ENCODE results near the gene PDE7B.

Gene PDE7B

GRCh38 chr6:136036071-136036380 is 184.5 kb downstream of the PDE7B start:
- Histone ChIP-seq H3K27ac (ENCODE audit: low read length) (no peak overlapping the region), H3K4me3 (ENCODE audit: low read depth in 1 of 2, low read length in 2 of 2) (no peak overlapping the region), H3K27me3 (ENCODE audit: low read depth, low read length) (no peaks in the 10 kb centered on the region), H3K4me1 (ENCODE audit: control insufficient read depth in 1 of 2, insufficient read depth in 2 of 2, low read length in 2 of 2) (peaks cover 0 to 10% of the 10 kb centered on the region in 2 donors), H3K36me3 (ENCODE audit: control insufficient read depth in 1 of 2, insufficient read depth in 2 of 2, low read length in 2 of 2) (no peaks in the 10 kb centered on the region), H3K9me3 (ENCODE audit: control insufficient read depth in 1 of 2, low read length in 2 of 2) (no peaks in the 10 kb centered on the region)

- Histone ChIP-seq H3K9me3 (ENCODE audit: control insufficient read depth in 1 of 2, low read length in 2 of 2) (no peaks in the 10 kb centered on the region), H3K27me3 (ENCODE audit: low read depth, low read length) (no peaks in the 10 kb centered on the region), H3K27ac (ENCODE audit: low read length) (peak overlapping the region; percentile 62), H3K4me1 (ENCODE audit: control insufficient read depth in 1 of 2, insufficient read depth in 2 of 2, low read length in 2 of 2) (peaks cover 0 to 10% of the 10 kb centered on the region in 2 donors), H3K4me3 (ENCODE audit: low read depth in 1 of 2, low read length in 2 of 2) (no peak overlapping the region), H3K36me3 (ENCODE audit: control insufficient read depth in 1 of 2, insufficient read depth in 2 of 2, low read length in 2 of 2) (no peaks in the 10 kb centered on the region)
Measured at GRCh38 chr6:136036601-136037000, 185.1 kb downstream of the PDE7B start.

- Histone ChIP-seq H3K9me3 (ENCODE audit: control insufficient read depth in 1 of 2, low read length in 2 of 2) (no peaks in the 10 kb centered on the region), H3K27me3 (ENCODE audit: low read depth, low read length) (no peaks in the 10 kb centered on the region), H3K27ac (ENCODE audit: low read length) (peak overlapping the region; percentile 62), H3K4me1 (ENCODE audit: control insufficient read depth in 1 of 2, insufficient read depth in 2 of 2, low read length in 2 of 2) (peaks cover 0 to 10% of the 10 kb centered on the region in 2 donors), H3K4me3 (ENCODE audit: low read depth in 1 of 2, low read length in 2 of 2) (peak overlapping the region; percentile 38 to 43), H3K36me3 (ENCODE audit: control insufficient read depth in 1 of 2, insufficient read depth in 2 of 2, low read length in 2 of 2) (no peaks in the 10 kb centered on the region)
Measured at GRCh38 chr6:136037242-136037875, 185.9 kb downstream of the PDE7B start.

- Histone ChIP-seq H3K9me3 (ENCODE audit: control insufficient read depth in 1 of 2, low read length in 2 of 2) (no peaks in the 10 kb centered on the region), H3K27me3 (ENCODE audit: low read depth, low read length) (no peaks in the 10 kb centered on the region), H3K4me3 (ENCODE audit: low read depth in 1 of 2, low read length in 2 of 2) (peak overlapping the region; percentile 43 to 44), H3K36me3 (ENCODE audit: control insufficient read depth in 1 of 2, insufficient read depth in 2 of 2, low read length in 2 of 2) (no peaks in the 10 kb centered on the region), H3K27ac (ENCODE audit: low read length) (peak overlapping the region; percentile 62), H3K4me1 (ENCODE audit: control insufficient read depth in 1 of 2, insufficient read depth in 2 of 2, low read length in 2 of 2) (peaks cover 0 to 10% of the 10 kb centered on the region in 2 donors)
Measured at GRCh38 chr6:136037876-136038460, 186.5 kb downstream of the PDE7B start.

- H3K4me3 ChIP-seq (ENCODE audit: low read depth in 1 of 2, low read length in 2 of 2): peak overlapping the region; percentile 43 to 44
- peak overlapping the region; percentile 15 for H3K27ac ChIP-seq (ENCODE audit: low read length)
Measured at GRCh38 chr6:136038531-136038930, 187.0 kb downstream of the PDE7B start.

GRCh38 chr6:136039185-136039584 is 187.7 kb downstream of the PDE7B start:
- Histone ChIP-seq H3K4me1 (ENCODE audit: control insufficient read depth in 1 of 2, insufficient read depth in 2 of 2, low read length in 2 of 2) (peaks cover 0 to 10% of the 10 kb centered on the region in 2 donors), H3K4me3 (ENCODE audit: low read depth in 1 of 2, low read length in 2 of 2) (peak overlapping the region; percentile 43 to 44), H3K27ac (ENCODE audit: low read length) (peak overlapping the region; percentile 35), H3K9me3 (ENCODE audit: control insufficient read depth in 1 of 2, low read length in 2 of 2) (no peaks in the 10 kb centered on the region), H3K27me3 (ENCODE audit: low read depth, low read length) (no peaks in the 10 kb centered on the region), H3K36me3 (ENCODE audit: control insufficient read depth in 1 of 2, insufficient read depth in 2 of 2, low read length in 2 of 2) (no peaks in the 10 kb centered on the region)

More at GRCh38 chr6:136038531-136038930, 187.0 kb downstream of the PDE7B start:
- Histone ChIP-seq H3K9me3 (ENCODE audit: control insufficient read depth in 1 of 2, low read length in 2 of 2) (no peaks in the 10 kb centered on the region), H3K4me1 (ENCODE audit: control insufficient read depth in 1 of 2, insufficient read depth in 2 of 2, low read length in 2 of 2) (peaks cover 0 to 10% of the 10 kb centered on the region in 2 donors), H3K27me3 (ENCODE audit: low read depth, low read length) (no peaks in the 10 kb centered on the region), H3K36me3 (ENCODE audit: control insufficient read depth in 1 of 2, insufficient read depth in 2 of 2, low read length in 2 of 2) (no peaks in the 10 kb centered on the region)

GRCh38 chr6:136050475-136050874 is 199.0 kb downstream of the PDE7B start:
- Histone ChIP-seq H3K27me3 (ENCODE audit: low read depth, low read length) (no peaks in the 10 kb centered on the region), H3K27ac (ENCODE audit: low read length) (peak overlapping the region; percentile 47), H3K36me3 (ENCODE audit: control insufficient read depth in 1 of 2, insufficient read depth in 2 of 2, low read length in 2 of 2) (no peaks in the 10 kb centered on the region), H3K4me3 (ENCODE audit: low read depth in 1 of 2, low read length in 2 of 2) (no peak overlapping the region), H3K4me1 (ENCODE audit: control insufficient read depth in 1 of 2, insufficient read depth in 2 of 2, low read length in 2 of 2) (peaks cover 0 to 12% of the 10 kb centered on the region in 2 donors), H3K9me3 (ENCODE audit: control insufficient read depth in 1 of 2, low read length in 2 of 2) (no peaks in the 10 kb centered on the region)

GRCh38 chr6:136051140-136051775 is 199.8 kb downstream of the PDE7B start:
- Histone ChIP-seq H3K36me3 (ENCODE audit: control insufficient read depth in 1 of 2, insufficient read depth in 2 of 2, low read length in 2 of 2) (no peaks in the 10 kb centered on the region), H3K4me3 (ENCODE audit: low read depth in 1 of 2, low read length in 2 of 2) (peak overlapping the region; percentile 6 to 27), H3K4me1 (ENCODE audit: control insufficient read depth in 1 of 2, insufficient read depth in 2 of 2, low read length in 2 of 2) (peaks cover 0 to 12% of the 10 kb centered on the region in 2 donors), H3K9me3 (ENCODE audit: control insufficient read depth in 1 of 2, low read length in 2 of 2) (no peaks in the 10 kb centered on the region), H3K27me3 (ENCODE audit: low read depth, low read length) (no peaks in the 10 kb centered on the region), H3K27ac (ENCODE audit: low read length) (peak overlapping the region; percentile 49)

- no peaks in the 10 kb centered on the region for H3K9me3 ChIP-seq (ENCODE audit: control insufficient read depth in 1 of 2, low read length in 2 of 2)
- H3K36me3 ChIP-seq (ENCODE audit: control insufficient read depth in 1 of 2, insufficient read depth in 2 of 2, low read length in 2 of 2): no peaks in the 10 kb centered on the region
- peaks cover 0 to 12% of the 10 kb centered on the region in 2 donors for H3K4me1 ChIP-seq (ENCODE audit: control insufficient read depth in 1 of 2, insufficient read depth in 2 of 2, low read length in 2 of 2)
- peak overlapping the region; percentile 49 for H3K27ac ChIP-seq (ENCODE audit: low read length)
- H3K4me3 ChIP-seq (ENCODE audit: low read depth in 1 of 2, low read length in 2 of 2): no peak overlapping the region
- no peaks in the 10 kb centered on the region for H3K27me3 ChIP-seq (ENCODE audit: low read depth, low read length)
Measured at GRCh38 chr6:136052031-136052430, 200.5 kb downstream of the PDE7B start.

- H3K9me3 ChIP-seq (ENCODE audit: control insufficient read depth in 1 of 2, low read length in 2 of 2): no peaks in the 10 kb centered on the region
- peaks cover 0 to 7% of the 10 kb centered on the region in 2 donors for H3K4me1 ChIP-seq (ENCODE audit: control insufficient read depth in 1 of 2, insufficient read depth in 2 of 2, low read length in 2 of 2)
- no peak overlapping the region for H3K27ac ChIP-seq (ENCODE audit: low read length)
- H3K4me3 ChIP-seq (ENCODE audit: low read depth in 1 of 2, low read length in 2 of 2): no peak overlapping the region
- no peaks in the 10 kb centered on the region for H3K36me3 ChIP-seq (ENCODE audit: control insufficient read depth in 1 of 2, insufficient read depth in 2 of 2, low read length in 2 of 2)
- H3K27me3 ChIP-seq (ENCODE audit: low read depth, low read length): no peaks in the 10 kb centered on the region
Measured at GRCh38 chr6:136058852-136059251, 207.4 kb downstream of the PDE7B start.

GRCh38 chr6:136059308-136059707 is 207.8 kb downstream of the PDE7B start:
- Histone ChIP-seq H3K27ac (ENCODE audit: low read length) (no peak overlapping the region), H3K36me3 (ENCODE audit: control insufficient read depth in 1 of 2, insufficient read depth in 2 of 2, low read length in 2 of 2) (no peaks in the 10 kb centered on the region), H3K4me3 (ENCODE audit: low read depth in 1 of 2, low read length in 2 of 2) (no peak overlapping the region), H3K9me3 (ENCODE audit: control insufficient read depth in 1 of 2, low read length in 2 of 2) (no peaks in the 10 kb centered on the region), H3K27me3 (ENCODE audit: low read depth, low read length) (no peaks in the 10 kb centered on the region), H3K4me1 (ENCODE audit: control insufficient read depth in 1 of 2, insufficient read depth in 2 of 2, low read length in 2 of 2) (peaks cover 0 to 7% of the 10 kb centered on the region in 2 donors)
